ENCODE data around the gene PSMD9. TPM values are rescaled to one million over a fixed set of nuclear protein-coding genes. Genes with fewer than 3 reads are reported as not detected.
"Not testable (repeated sequence)": the region's sequence is repeated elsewhere in the genome, so short reads cannot be mapped to it uniquely, and the experiment has no call there.

The PSMD9 gene
- total and polyA plus RNA-seq, 7 donors, result 28.5 to 108 (median 91.4) TPM

- intact Hi-C loops (cut with DNase I), result no loop called here
- DNase-seq, result no peak
- H3K27ac ChIP-seq, result no peak overlapping the region
- H3K4me1 ChIP-seq, result peaks cover 0 to 13% (median 11%) of the 10 kb centered on the region in 4 donors
- no peaks in the 10 kb centered on the region for H3K36me3 ChIP-seq
- 69 to 81% methylated on average over 13 of the region's 13 CpGs for WGBS, 2 donors
- H3K9me3 ChIP-seq, result no peaks in the 10 kb centered on the region
- H3K4me3 ChIP-seq, result no peak overlapping the region
- no peak for TF ChIP-seq POLR2A (IDR thresholded peaks at IDR 0.05)
- no peak for TF ChIP-seq POLR2AphosphoS5 (IDR thresholded peaks at IDR 0.05)
- TF ChIP-seq EP300 (IDR thresholded peaks at IDR 0.05), result no peak
- TF ChIP-seq, protein P1, sequence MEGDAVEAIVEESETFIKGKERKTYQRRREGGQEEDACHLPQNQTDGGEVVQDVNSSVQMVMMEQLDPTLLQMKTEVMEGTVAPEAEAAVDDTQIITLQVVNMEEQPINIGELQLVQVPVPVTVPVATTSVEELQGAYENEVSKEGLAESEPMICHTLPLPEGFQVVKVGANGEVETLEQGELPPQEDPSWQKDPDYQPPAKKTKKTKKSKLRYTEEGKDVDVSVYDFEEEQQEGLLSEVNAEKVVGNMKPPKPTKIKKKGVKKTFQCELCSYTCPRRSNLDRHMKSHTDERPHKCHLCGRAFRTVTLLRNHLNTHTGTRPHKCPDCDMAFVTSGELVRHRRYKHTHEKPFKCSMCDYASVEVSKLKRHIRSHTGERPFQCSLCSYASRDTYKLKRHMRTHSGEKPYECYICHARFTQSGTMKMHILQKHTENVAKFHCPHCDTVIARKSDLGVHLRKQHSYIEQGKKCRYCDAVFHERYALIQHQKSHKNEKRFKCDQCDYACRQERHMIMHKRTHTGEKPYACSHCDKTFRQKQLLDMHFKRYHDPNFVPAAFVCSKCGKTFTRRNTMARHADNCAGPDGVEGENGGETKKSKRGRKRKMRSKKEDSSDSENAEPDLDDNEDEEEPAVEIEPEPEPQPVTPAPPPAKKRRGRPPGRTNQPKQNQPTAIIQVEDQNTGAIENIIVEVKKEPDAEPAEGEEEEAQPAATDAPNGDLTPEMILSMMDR (IDR thresholded peaks at IDR 0.05), result no peak
- H3K27me3 ChIP-seq, result no peaks in the 10 kb centered on the region
Measured at GRCh38 chr12:121843236-121843982, 45.2 kb upstream of the PSMD9 start.

- Histone ChIP-seq H3K36me3 (no peaks in the 10 kb centered on the region), H3K27ac (no peak overlapping the region), H3K9me3 (no peaks in the 10 kb centered on the region), H3K4me1 (no peaks in the 10 kb centered on the region), H3K27me3 (no peaks in the 10 kb centered on the region), H3K4me3 (no peak overlapping the region)
- intact Hi-C loops (cut with DNase I), result no loop called here
- 96 to 97% methylated on average over 1 of the region's 1 CpG for WGBS, 2 donors
- TF ChIP-seq POLR2AphosphoS5 (IDR thresholded peaks at IDR 0.05) (no peak), EP300 (IDR thresholded peaks at IDR 0.05) (no peak), POLR2A (IDR thresholded peaks at IDR 0.05) (no peak)
- TF ChIP-seq, protein P1 (IDR thresholded peaks at IDR 0.05), result no peak
- DNase-seq, result no peak
Measured at GRCh38 chr12:121845701-121846100, 42.9 kb upstream of the PSMD9 start.

- H3K4me1 ChIP-seq, result no peaks in the 10 kb centered on the region
- TF ChIP-seq, protein P1 (IDR thresholded peaks at IDR 0.05), result no peak
- TF ChIP-seq EP300 (IDR thresholded peaks at IDR 0.05) (no peak), POLR2AphosphoS5 (IDR thresholded peaks at IDR 0.05) (no peak), POLR2A (IDR thresholded peaks at IDR 0.05) (no peak)
- H3K4me3 ChIP-seq, result no peak overlapping the region
- intact Hi-C loops (cut with DNase I), result no loop called here
- no peaks in the 10 kb centered on the region for H3K9me3 ChIP-seq
- WGBS, 2 donors, result 95% methylated on average over 6 of the region's 6 CpGs
- H3K36me3 ChIP-seq, result no peaks in the 10 kb centered on the region
- no peaks in the 10 kb centered on the region for H3K27me3 ChIP-seq
- no peak for DNase-seq
- no peak overlapping the region for H3K27ac ChIP-seq
Measured at GRCh38 chr12:121849211-121849610, 39.4 kb upstream of the PSMD9 start.

DNA sequence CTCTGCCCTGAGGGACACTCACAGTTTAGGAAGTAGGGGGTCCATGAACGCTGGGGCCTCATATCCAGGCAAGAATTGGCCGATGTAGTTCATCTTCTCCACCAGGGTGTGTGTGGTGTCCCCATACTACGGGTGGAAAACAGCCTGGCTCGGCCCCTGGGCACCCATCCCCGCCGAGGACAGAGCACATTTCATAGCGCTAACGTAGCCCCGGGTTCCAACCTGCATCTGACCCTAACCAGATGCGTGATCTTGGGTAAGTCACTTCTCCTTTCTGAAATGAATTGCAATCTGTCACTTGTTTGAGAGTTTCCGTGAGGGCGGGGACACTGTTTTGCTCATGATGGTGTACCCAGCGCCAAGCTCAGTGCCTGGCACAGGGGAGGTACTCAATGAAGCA, 38.9 kb upstream of the PSMD9 start:
- TF ChIP-seq, protein P1 (IDR thresholded peaks at IDR 0.05), result no peak
- TF ChIP-seq EP300 (IDR thresholded peaks at IDR 0.05), result no peak
- WGBS, 2 donors, result 79 to 83% methylated on average over 13 of the region's 13 CpGs
- intact Hi-C loops (cut with DNase I), result no loop called here

DNA sequence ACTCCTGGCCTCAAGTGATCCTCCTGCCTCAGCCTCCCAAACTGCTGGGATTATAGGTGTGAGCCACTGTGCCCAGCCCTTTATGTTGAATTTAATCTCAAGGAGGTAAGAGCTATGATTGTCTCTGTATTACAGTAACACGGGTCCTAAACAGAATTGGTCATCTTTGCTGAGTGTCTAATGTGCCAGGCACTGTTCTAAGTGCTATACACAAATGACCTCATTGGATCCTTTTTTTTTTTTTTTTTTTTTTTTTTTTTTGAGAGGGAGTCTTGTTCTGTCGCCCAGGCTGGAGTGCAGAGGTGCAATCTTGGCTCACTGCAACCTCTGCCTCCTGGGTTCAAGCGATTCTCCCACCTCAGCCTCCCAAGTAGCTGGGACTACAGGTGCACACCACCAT, 36.2 kb upstream of the PSMD9 start:
- H3K27ac ChIP-seq; H3K9me3 ChIP-seq; H3K27me3 ChIP-seq; H3K36me3 ChIP-seq; H3K4me1 ChIP-seq; intact Hi-C loops (cut with DNase I); DNase-seq; H3K4me3 ChIP-seq: not testable (repeated sequence)
- WGBS, 2 donors, result 45 to 68% methylated on average over 3 of the region's 3 CpGs

More for the DNA sequence above, 38.9 kb upstream of the PSMD9 start:
- DNase-seq, result no peak
- no peaks in the 10 kb centered on the region for H3K36me3 ChIP-seq
- H3K9me3 ChIP-seq, result no peaks in the 10 kb centered on the region
- no peak overlapping the region for H3K27ac ChIP-seq
- no peaks in the 10 kb centered on the region for H3K27me3 ChIP-seq
- H3K4me3 ChIP-seq, result no peak overlapping the region
- H3K4me1 ChIP-seq, result no peaks in the 10 kb centered on the region
